IPS-18c (cell line): ENCODE results near the gene ZNF687.
A peak's percentile ranks its signal among the peaks of the same experiment; 100 is the strongest.

Experiments used
- H3K4me3 ChIP-seq: 2 replicates; pipeline ENCODE4 v1.7.0; 2013; ENCODE audit warnings: low read depth, mild to moderate bottlenecking, low read length, moderate library complexity; ENCODE audit not compliant: insufficient read depth
- H3K9me3 ChIP-seq: one replicate; pipeline ENCODE4 v1.6.1; 2013; ENCODE audit warnings: mild to moderate bottlenecking, low read length, moderate library complexity; ENCODE audit not compliant: control insufficient read depth, insufficient read depth

ZNF687 gene, protein sequence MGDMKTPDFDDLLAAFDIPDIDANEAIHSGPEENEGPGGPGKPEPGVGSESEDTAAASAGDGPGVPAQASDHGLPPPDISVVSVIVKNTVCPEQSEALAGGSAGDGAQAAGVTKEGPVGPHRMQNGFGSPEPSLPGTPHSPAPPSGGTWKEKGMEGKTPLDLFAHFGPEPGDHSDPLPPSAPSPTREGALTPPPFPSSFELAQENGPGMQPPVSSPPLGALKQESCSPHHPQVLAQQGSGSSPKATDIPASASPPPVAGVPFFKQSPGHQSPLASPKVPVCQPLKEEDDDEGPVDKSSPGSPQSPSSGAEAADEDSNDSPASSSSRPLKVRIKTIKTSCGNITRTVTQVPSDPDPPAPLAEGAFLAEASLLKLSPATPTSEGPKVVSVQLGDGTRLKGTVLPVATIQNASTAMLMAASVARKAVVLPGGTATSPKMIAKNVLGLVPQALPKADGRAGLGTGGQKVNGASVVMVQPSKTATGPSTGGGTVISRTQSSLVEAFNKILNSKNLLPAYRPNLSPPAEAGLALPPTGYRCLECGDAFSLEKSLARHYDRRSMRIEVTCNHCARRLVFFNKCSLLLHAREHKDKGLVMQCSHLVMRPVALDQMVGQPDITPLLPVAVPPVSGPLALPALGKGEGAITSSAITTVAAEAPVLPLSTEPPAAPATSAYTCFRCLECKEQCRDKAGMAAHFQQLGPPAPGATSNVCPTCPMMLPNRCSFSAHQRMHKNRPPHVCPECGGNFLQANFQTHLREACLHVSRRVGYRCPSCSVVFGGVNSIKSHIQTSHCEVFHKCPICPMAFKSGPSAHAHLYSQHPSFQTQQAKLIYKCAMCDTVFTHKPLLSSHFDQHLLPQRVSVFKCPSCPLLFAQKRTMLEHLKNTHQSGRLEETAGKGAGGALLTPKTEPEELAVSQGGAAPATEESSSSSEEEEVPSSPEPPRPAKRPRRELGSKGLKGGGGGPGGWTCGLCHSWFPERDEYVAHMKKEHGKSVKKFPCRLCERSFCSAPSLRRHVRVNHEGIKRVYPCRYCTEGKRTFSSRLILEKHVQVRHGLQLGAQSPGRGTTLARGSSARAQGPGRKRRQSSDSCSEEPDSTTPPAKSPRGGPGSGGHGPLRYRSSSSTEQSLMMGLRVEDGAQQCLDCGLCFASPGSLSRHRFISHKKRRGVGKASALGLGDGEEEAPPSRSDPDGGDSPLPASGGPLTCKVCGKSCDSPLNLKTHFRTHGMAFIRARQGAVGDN

DNA sequence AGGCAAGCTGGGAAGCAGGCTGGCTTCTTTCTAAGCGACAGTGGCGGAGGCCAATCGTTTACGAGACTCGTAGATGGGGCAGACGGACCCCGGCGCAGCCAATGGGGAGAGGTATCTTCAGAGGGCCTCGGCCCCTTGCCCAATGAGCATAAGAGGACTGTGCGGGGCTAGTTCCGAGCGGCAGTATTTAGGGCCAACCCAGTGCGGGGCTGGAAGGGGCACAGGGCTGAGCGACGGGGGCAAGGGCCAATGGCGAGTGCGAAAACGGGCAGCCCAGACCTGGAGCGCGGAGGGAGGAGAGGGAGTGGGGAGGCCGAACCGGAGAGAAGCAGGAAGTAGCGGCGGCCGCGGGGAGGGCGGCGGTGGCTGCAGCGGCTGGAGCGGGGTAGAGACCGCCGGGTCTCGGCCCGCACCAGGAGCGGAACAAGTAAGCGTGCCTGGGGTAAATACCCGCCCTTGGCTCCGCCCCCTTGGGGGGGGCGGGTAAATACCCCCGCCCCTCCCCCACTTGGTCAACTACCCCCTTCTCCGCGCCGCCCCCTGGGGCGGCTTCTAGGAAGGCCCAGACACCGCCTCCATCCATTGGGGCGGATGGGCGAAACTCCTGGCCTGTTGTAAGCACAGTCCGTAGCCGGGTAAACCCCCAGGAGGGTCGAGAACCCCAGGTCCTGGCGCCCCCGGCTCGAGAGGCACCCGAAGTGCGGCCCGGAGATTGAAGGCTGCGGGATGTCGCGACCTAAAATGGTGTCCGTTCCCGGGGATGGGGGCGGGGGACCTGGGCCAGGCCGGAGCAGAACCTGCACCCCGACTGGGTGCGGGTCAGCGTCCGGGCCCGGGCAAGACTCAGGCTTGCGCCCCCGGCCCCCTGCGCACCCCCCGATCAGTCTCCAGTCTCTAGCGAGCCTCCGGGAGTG is at the start of gene ZNF687:
Gene ZNF687, plus strand, starts transcription at position 331 of the 914 bp plus-strand sequence. CDS start 3,993 bp downstream, outside the sequence.
- H3K4me3 ChIP-seq = peak within 1 kb of the TSS; percentile 88

DNA sequence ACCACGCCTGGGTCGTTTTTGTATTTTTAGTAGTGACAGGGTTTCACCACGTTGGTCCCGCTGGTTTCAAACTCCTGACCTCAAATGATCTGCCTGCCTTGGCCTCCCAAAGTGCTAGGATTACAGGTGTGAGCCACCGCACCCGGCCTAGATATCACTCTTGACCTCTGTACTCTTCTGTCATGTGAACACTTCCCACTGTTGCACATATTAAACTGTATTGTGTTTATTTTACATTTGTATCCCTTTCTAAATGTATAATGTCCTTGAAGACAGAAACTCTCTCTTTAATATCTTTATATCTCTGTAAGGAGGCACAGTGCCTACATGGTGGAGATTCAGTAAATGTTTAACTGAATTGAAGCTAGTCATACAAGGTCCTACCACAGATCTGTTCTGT is 46.9 kb upstream of the ZNF687 start:
- Histone ChIP-seq H3K9me3 (peaks cover 3% of the 10 kb centered on the region), H3K4me3 (no peak overlapping the region)

More for the DNA sequence above, at the start of gene ZNF687:
- H3K9me3 ChIP-seq = no peaks in the 10 kb centered on the region

DNA sequence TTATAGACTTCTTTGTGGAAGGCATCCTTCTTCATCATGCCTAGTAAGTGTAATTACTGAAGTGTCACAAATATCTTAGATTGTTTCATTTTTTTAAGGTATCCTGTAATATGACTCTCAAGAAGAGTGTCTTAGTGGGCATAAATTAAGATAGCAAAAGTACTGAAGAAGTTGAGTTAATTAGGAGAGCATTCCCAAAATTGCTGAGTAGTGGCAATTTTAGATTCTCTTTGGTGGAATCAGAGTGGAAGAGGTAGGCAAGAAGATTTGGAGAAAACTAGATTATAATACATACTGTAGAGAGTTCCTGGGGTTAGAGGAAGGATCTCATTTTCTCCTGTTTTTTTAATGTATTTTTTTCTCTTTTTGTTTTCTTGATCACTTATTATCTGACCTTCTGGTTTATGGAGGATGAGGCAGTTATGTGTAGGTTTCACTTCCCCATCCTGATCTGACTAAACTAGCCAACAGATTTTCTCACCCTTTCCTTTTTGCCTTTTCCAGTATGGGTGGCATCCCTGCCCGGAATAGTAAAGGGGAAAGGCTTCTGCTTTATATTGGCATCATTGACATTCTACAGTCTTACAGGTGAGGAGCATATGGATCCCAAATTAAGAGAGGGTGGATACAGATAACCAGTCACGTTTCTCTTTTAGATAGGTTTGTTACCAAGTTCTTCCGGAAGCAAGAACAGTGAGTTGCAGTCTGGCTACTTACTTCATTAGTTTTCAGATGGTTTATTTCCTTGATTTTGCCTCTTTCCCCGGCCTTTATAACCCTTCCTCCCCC is 44.2 kb upstream of the ZNF687 start:
- Histone ChIP-seq H3K4me3 (no peak overlapping the region), H3K9me3 (no peaks in the 10 kb centered on the region)

DNA sequence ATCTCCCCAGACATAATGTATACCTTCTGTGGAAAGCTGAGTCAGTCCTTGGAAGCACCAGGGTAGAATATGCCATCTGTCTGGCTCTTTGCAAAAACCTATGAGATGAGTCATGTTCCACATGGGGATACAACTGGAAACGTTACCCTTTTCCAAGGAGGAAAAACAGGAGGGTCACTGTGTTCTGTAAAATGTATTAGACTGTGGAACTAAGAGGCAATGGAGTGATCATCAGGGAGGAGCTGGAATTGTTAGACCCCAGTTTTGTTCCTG is 43.7 kb upstream of the ZNF687 start:
- no peaks in the 10 kb centered on the region for H3K9me3 ChIP-seq

DNA sequence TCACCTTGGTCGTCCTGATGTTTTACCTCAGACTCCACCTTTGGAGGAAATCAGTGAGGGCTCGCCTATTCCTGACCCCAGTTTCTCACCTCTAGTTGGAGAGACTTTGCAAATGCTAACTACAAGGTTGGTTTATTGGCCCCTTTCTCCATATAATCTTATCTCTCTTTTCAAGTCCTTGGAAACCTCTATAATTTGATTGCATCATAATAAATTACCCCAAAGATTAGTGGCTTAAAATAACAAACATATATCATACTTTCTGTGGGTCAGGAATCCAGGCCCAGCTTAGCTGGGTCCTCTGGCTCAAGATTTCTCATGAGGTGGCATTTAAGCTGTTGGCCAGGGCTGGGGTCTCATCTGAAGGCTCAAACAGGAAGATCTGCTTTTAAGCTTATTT is 39.7 kb upstream of the ZNF687 start:
- no peaks in the 10 kb centered on the region for H3K9me3 ChIP-seq
- H3K4me3 ChIP-seq = no peak overlapping the region

More for the DNA sequence above, 43.7 kb upstream of the ZNF687 start:
- no peak overlapping the region for H3K4me3 ChIP-seq

DNA sequence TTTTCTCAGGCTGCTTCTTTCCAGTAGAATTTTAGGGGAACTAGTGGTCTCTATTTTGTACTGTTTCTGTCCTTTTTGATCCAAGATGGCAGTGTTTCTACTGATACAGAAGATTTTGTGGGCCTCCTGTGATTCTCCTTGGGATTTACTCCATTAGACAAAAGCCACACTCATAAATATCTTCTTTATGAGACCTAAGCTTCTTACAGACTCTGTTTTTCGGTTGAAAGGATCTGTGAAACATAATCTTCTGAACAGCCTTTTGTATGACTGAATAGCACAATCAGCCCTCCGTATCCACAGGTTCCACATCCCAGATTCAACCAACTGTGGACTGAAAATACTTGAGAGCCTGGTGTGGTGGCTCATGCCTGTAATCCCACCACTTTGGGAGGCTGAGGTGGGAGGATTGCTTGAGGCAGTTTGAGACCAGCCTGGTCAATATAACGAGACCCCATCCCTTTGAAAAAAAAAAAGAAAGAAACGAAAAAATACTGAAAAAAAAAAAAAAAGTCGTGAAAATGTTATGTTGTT is 38.3 kb upstream of the ZNF687 start:
- Histone ChIP-seq H3K9me3 (no peaks in the 10 kb centered on the region), H3K4me3 (no peak overlapping the region)

DNA sequence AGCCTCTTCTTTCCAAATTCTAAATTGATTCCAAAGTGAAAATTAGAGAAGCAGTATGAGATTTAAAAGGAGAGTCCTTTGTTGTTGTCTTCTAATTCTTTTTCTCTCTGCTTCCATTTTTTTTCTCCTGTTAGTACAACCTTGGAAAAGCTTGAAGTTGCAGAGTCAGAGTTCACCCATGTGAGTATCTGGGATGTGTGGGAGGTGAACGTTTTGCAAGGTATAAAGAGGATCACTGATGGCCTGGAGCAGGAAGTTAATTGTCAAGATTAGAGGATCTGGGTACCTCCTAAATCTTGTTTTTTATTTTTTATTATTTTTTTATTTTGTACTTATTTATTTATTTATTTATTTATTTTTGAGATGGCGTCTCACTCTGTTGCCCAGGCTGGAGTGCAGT is 35.3 kb upstream of the ZNF687 start:
- Histone ChIP-seq H3K4me3 (no peak overlapping the region), H3K9me3 (no peaks in the 10 kb centered on the region)

DNA sequence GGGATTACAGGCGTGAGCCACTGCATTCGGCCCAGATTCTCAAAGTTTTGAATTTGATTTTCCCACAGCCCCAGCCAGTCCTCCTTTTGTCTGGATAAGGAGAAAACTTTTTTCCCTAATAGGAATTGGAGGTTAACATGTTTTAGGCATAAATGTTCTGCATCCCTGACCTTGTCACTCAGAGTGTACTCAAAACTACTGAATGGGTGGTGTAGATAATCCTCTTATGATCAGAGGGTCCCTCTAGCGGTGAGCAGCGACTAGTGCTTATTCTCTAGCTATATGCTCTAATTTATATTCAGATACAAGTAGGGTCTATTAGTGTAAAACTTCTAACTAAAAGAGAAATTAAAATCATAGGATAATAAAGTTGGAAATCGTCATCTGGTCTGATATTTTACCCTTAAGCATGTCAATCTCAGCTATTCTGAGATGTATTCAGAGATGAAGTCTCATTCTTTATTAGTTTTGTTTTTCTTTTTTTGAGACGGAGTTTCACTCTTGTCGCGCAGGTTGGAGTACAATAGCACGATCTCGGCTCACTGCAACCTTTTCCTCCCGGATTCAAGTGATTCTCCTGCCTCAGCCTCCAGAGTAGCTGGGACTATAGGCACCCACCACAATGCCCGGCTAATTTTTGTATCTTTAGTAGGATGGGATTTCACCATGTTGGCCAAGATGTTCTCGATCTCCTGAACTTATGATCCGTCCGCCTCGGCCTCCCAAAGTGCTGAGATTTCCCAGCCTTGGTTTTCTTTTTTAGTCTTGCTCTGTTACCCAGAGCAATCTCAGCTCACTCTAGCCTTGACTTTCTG is 30.2 kb upstream of the ZNF687 start:
- H3K9me3 ChIP-seq = no peaks in the 10 kb centered on the region
- H3K4me3 ChIP-seq = no peak overlapping the region

DNA sequence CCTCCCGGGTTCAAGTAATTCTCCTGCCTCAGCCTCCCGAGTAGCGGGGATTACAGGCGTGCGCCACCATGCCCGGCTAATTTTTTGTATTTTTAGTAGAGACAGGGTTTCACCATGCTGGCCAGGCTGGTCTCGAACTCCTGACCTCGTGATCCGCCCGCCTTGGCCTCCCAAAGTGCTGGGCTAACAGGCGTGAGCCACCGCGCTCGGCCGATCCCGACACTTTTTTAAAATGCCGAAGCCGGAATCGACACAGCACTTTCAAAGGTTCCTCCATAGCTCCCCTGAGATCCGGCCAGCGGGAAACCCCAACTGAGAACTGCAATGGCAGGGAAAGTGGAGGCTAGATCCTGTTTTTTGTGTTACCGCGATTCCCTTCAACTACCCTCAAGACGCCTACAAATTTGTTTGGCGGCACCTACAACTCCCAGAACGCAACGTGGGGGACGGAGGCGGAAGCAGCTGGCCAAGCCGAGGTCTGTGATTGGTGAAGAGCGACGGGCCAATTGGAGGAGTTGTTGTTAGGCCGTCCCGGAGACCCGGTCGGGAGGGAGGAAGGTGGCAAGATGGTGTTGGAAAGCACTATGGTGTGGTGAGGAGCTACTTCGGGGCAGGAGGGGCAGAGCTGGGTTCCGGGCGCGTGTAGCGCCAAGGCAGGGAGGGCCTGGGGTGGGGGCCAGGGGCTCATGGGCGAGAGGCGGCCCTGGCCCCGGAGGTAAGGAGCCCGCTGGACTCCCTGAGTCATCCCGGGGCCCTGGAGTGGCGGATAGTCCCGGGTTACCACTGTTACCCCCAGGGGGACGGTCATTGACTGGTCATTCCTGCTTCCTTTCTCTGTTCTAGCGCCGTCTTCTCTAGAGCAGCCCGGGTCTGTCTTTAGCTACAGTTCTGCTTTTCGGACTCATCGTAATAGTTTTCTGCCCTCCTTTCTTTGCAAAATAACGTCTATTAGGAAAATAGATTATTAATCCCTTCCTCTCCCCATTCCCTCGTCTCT is 27.6 kb upstream of the ZNF687 start, which contains the start of gene PSMD4:
Gene PSMD4, plus strand, starts transcription at position 518 of the 997 bp plus-strand sequence. Its CDS starts 49 bp downstream, at position 567.
- Histone ChIP-seq H3K4me3 (peak within 1 kb of the TSS; percentile 81), H3K9me3 (no peaks in the 10 kb centered on the region)

DNA sequence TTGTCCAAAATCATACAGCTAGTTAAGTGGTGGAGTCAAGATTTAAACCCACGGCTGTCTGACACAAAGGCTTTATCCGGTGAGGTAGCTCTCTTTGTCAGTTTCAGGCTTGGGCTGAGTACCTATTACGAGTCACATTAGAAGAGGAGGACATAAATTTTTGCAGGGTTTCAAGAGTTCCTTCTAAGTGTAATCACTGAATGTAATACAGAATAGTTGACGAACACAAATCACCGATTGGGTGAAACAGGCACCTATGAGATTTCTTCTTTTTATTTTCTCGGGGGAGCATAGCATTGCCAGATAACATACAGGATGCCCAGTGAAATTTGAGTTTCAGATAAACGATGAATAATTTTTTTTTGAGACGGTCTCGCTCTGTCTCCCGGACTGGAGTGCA is 26.7 kb upstream of the ZNF687 start:
- peak overlapping the region; percentile 81 for H3K4me3 ChIP-seq
- no peaks in the 10 kb centered on the region for H3K9me3 ChIP-seq

DNA sequence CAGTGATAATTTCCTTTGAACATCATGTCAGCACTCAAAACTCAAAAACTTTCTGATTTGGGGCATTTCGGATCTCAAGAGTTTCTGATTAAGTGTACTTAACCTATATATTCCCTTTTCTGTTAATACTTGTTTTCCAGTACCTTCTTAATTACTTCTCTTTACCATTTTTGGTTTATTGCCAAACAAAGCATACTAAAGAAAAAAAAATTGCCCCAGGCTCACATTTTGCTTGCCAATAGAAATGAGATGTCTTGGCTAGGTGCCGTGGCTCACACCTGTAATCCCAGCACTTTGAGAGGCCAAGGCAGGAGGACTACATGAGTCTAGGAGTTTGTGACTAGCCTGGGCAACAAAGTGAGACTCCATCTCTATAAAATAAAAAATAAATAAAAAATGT is 22.7 kb upstream of the ZNF687 start:
- Histone ChIP-seq H3K9me3 (no peaks in the 10 kb centered on the region), H3K4me3 (no peak overlapping the region)

DNA sequence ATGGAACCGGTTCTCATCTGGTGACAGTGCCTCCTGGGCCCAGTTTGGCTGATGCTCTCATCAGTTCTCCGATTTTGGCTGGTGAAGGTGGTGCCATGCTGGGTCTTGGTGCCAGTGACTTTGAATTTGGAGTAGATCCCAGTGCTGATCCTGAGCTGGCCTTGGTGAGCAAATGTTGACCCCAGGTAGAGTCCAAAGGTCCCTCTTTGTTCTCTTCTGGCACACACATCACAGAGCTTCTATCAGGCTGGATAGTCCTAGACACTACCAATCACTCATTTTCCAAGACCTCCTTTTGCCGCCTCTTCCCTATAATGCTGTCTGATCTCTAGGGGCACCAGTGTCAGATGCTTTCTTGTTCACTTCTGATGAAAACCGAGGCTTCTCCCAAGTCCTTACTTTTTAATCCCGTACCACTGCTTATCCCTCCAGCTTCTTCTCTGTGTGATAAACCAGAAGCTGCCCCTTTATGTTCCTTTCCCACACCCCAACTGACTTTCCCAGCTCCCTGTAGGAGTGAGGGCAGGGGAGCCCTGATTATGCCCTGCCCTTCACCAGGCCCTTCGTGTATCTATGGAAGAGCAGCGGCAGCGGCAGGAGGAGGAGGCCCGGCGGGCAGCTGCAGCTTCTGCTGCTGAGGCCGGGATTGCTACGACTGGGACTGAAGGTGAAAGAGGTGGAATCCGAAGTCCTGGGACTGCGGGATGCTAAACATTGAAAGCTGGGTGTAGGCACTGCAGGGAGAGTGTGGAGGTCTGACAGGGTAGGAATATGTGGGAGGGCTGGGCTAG is 16.5 kb upstream of the ZNF687 start:
- no peak overlapping the region for H3K4me3 ChIP-seq
- H3K9me3 ChIP-seq = no peaks in the 10 kb centered on the region

DNA sequence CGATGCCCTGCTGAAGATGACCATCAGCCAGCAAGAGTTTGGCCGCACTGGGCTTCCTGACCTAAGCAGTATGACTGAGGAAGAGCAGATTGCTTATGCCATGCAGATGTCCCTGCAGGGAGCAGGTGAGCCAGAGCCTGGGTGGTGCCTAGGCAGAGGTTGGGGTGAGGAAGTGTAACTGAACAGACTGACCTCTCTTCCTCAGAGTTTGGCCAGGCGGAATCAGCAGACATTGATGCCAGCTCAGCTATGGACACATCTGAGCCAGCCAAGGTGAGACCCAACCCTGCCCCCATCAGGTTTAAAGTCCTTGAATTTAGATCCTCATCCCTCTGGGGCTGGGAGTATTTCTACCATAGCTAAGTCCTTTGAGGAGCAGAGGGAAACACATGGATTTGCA is 15.8 kb upstream of the ZNF687 start:
- H3K9me3 ChIP-seq = no peaks in the 10 kb centered on the region
- no peak overlapping the region for H3K4me3 ChIP-seq
